ENCODE measurements around the gene ARHGAP15.
"Not testable (repeated sequence)": the region's sequence is repeated elsewhere in the genome, so short reads cannot be mapped to it uniquely, and the experiment has no call there.

The ARHGAP15 gene

DNA sequence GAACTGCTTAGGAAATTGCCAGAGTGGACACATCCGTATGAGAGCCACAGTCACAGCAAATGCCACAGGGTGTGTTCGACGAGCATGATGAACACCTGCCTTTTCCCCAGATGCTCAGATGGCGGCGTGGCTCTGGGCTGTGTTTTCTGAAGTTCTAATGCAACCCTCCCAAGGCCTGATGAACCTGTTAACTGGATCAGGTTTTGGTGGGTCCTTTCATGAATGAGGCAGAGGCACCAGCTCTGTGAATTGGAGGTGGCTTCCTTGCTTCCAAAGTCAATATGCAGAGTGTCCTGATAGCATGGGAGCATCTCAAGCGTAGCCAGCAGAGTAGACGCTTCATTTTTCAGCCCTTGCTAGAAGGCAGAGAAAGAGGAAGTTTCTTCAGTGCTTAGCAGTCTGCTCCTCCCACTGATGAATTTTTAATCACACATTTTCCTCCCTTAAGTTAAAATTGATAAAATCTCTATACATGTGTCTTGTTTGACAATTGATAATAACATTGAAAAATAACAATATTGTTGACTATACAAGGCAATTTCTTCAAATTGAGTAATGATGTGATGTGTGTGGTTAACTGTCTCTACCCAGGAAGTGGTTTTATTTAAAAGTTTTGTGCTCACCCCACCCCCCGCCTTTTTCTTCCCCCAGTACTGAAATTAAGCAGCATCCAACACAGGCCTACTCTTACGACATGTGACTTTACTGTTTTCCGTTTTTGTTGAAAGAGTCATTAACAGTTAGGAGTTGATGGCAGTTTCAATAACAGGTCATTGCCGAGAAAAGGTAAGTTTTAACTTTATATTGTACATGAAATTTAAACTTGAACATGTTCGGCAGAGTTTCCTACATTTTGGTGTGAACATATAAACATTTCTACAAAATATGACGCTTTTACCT, at the start of gene ARHGAP15:
Gene ARHGAP15, plus strand, starts transcription at position 739 of the 900 bp plus-strand sequence.
- Mint-ChIP-seq H3K27ac (peak within 1 kb of the TSS; percentile 99), H3K27me3 (no peaks in the 10 kb centered on the region), H3K4me1 (ENCODE audit: low read depth) (peaks cover 51% of the 10 kb centered on the region), H3K4me3 (peak within 1 kb of the TSS; percentile 81), H3K36me3 (ENCODE audit: low read depth) (peaks cover 14% of the 10 kb centered on the region), H3K9me3 (no peaks in the 10 kb centered on the region)
- peak; percentile 76 for DNase-seq

GRCh38 chr2:143081616-143082015, 47.6 kb upstream of the ARHGAP15 start:
- Mint-ChIP-seq H3K27me3 (no peaks in the 10 kb centered on the region), H3K4me3 (no peak overlapping the region), H3K9me3 (no peaks in the 10 kb centered on the region), H3K36me3 (ENCODE audit: low read depth) (no peaks in the 10 kb centered on the region), H3K27ac (no peak overlapping the region), H3K4me1 (ENCODE audit: low read depth) (peaks cover 30% of the 10 kb centered on the region)
- no peak for DNase-seq

DNA sequence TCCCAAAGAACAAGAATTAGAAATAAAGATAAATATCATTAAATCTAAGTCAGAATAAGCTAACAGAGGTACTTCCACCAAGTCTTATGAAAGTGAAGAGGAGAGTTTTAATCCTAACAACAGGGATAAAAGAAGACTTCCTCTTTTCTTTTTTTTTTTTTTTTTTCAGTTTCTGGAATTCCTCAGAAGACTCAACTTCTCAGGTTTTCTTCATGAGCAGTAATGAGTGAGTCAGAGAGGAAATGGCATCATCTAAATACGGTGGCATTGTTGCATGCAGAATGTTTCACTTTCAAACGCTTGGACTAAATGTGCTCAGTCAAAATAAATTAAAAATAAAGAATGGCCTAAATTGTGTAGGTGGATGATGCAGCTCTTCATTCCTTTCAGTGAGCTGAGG, 45.6 kb upstream of the ARHGAP15 start:
- Mint-ChIP-seq H3K9me3 (no peaks in the 10 kb centered on the region), H3K4me3 (no peak overlapping the region), H3K4me1 (ENCODE audit: low read depth) (peaks cover 33% of the 10 kb centered on the region), H3K27ac (peak overlapping the region; percentile 66), H3K27me3 (no peaks in the 10 kb centered on the region), H3K36me3 (ENCODE audit: low read depth) (no peaks in the 10 kb centered on the region)
- no peak for DNase-seq

- no peaks in the 10 kb centered on the region for H3K9me3 Mint-ChIP-seq
- H3K27me3 Mint-ChIP-seq, result no peaks in the 10 kb centered on the region
- H3K4me3 Mint-ChIP-seq, result no peak overlapping the region
- peaks cover 33% of the 10 kb centered on the region for H3K4me1 Mint-ChIP-seq (ENCODE audit: low read depth)
- DNase-seq, result no peak
- no peak overlapping the region for H3K27ac Mint-ChIP-seq
- no peaks in the 10 kb centered on the region for H3K36me3 Mint-ChIP-seq (ENCODE audit: low read depth)
Observed at GRCh38 chr2:143084462-143084861, 44.8 kb upstream of the ARHGAP15 start.

DNA sequence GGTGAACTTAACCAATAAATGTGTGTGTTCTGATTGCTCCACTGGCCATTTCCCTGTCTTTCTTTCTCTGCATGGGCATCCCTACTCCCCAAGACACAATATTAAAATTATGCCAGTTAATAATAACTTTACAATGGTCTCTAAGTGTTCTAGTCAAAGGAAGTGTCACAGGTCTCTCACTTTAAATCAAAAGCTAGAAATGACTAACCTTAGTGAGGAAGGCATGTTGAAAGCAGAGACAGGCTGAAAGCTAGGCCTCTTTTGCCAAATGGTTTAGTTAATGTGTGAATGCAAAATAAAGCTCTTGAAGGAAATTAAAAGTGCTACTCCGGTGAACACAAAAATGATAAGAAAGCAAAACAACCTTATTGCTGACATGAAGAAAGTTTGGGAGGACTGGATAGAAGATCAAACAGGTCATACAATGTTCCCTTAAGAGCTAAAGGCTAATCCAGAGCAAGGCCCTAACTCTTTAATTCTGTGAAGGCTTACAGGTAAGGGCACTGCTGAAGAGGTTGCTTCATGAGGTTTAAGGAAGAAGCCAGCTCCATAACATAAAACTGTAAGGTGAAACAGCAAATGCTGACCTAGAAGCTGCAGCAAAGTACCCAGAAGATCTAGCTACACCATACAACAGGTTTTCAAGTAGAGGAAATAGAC, 44.0 kb upstream of the ARHGAP15 start:
- no peaks in the 10 kb centered on the region for H3K27me3 Mint-ChIP-seq
- H3K9me3 Mint-ChIP-seq, result no peaks in the 10 kb centered on the region
- peaks cover 33% of the 10 kb centered on the region for H3K4me1 Mint-ChIP-seq (ENCODE audit: low read depth)
- H3K4me3 Mint-ChIP-seq, result peak overlapping the region; percentile 16
- H3K27ac Mint-ChIP-seq, result peak overlapping the region; percentile 79
- no peak for DNase-seq
- H3K36me3 Mint-ChIP-seq (ENCODE audit: low read depth), result no peaks in the 10 kb centered on the region

- peaks cover 33% of the 10 kb centered on the region for H3K4me1 Mint-ChIP-seq (ENCODE audit: low read depth)
- no peak overlapping the region for H3K4me3 Mint-ChIP-seq
- DNase-seq, result no peak
- no peak overlapping the region for H3K27ac Mint-ChIP-seq
- H3K36me3 Mint-ChIP-seq (ENCODE audit: low read depth), result no peaks in the 10 kb centered on the region
- H3K9me3 Mint-ChIP-seq, result no peaks in the 10 kb centered on the region
- H3K27me3 Mint-ChIP-seq, result no peaks in the 10 kb centered on the region
Observed at GRCh38 chr2:143087033-143087432, 42.2 kb upstream of the ARHGAP15 start.

- peaks cover 31% of the 10 kb centered on the region for H3K4me1 Mint-ChIP-seq (ENCODE audit: low read depth)
- H3K27ac Mint-ChIP-seq, result no peak overlapping the region
Observed at GRCh38 chr2:143088388-143088787, 40.8 kb upstream of the ARHGAP15 start.

GRCh38 chr2:143089520-143089919, 39.7 kb upstream of the ARHGAP15 start:
- peaks cover 21% of the 10 kb centered on the region for H3K4me1 Mint-ChIP-seq (ENCODE audit: low read depth)
- not testable (repeated sequence) for DNase-seq; H3K9me3 Mint-ChIP-seq; H3K36me3 Mint-ChIP-seq (ENCODE audit: low read depth); H3K4me3 Mint-ChIP-seq; H3K27me3 Mint-ChIP-seq; H3K27ac Mint-ChIP-seq

More at GRCh38 chr2:143088388-143088787, 40.8 kb upstream of the ARHGAP15 start:
- no peak for DNase-seq
- H3K4me3 Mint-ChIP-seq, result no peak overlapping the region
- no peaks in the 10 kb centered on the region for H3K9me3 Mint-ChIP-seq
- H3K36me3 Mint-ChIP-seq (ENCODE audit: low read depth), result no peaks in the 10 kb centered on the region
- H3K27me3 Mint-ChIP-seq, result no peaks in the 10 kb centered on the region

DNA sequence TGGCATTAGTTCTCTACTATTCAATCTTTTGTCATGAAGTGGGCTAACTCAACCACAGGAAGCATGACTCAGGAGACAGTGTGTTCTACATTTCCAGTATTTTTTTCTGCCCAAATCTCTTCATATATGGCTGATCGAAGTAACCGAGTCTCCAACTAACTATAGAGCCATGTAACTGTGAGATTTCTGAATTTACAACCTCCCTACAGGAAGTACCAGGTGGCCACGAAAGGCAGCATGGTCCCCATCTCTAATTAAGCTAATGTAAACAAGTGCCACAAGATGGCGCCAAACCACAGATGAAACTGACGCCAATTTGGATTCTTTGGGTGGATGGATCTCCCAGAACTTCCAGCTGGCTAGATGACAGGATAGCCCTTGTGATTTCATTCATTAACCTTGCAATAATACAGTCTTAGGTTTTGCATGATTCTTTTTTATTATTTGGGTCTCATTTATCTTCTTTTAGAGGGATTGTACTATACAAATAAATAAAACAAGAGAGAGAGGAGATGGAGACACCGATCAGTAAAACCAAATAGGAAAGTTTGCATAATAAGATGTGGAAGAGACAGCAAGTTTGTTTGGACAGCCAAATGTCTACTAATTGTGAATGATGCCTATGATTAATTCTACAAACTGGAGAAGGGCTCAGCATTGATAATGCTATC, 18.3 kb upstream of the ARHGAP15 start:
- H3K9me3 Mint-ChIP-seq, result no peaks in the 10 kb centered on the region
- no peaks in the 10 kb centered on the region for H3K36me3 Mint-ChIP-seq (ENCODE audit: low read depth)
- no peaks in the 10 kb centered on the region for H3K27me3 Mint-ChIP-seq
- H3K4me1 Mint-ChIP-seq (ENCODE audit: low read depth), result peaks cover 41% of the 10 kb centered on the region
- H3K4me3 Mint-ChIP-seq, result peak overlapping the region; percentile 61
- peak overlapping the region; percentile 90 for H3K27ac Mint-ChIP-seq
- peak; percentile 61 for DNase-seq

DNA sequence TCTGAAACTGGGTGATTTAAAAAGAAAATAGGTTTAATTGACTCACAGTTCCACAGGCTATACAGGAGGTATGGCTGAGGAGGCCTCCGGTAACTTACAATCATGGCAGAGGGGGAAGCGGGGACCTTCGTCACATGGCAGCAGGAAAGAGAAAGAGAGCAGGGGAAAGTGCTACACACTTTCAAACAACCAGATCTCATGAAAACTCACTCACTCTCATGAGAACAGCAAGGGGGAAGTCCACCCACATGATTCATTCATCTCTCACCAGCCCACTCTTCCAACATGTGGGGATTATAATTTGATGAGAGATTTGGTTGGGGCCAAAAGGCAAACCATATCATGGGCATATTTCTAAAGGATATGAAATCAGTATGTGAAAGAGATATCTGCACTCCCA, 12.0 kb upstream of the ARHGAP15 start:
- DNase-seq, result no peak
- H3K27me3 Mint-ChIP-seq, result no peaks in the 10 kb centered on the region
- H3K4me3 Mint-ChIP-seq, result peak overlapping the region; percentile 27
- peaks cover 52% of the 10 kb centered on the region for H3K4me1 Mint-ChIP-seq (ENCODE audit: low read depth)
- H3K36me3 Mint-ChIP-seq (ENCODE audit: low read depth), result no peaks in the 10 kb centered on the region
- H3K9me3 Mint-ChIP-seq, result peaks cover 3% of the 10 kb centered on the region
- peak overlapping the region; percentile 76 for H3K27ac Mint-ChIP-seq

GRCh38 chr2:143121079-143121478, 8.1 kb upstream of the ARHGAP15 start:
- no peak for DNase-seq
- no peaks in the 10 kb centered on the region for H3K36me3 Mint-ChIP-seq (ENCODE audit: low read depth)
- H3K4me3 Mint-ChIP-seq, result peak overlapping the region; percentile 45
- peaks cover 35% of the 10 kb centered on the region for H3K4me1 Mint-ChIP-seq (ENCODE audit: low read depth)
- peaks cover 3% of the 10 kb centered on the region for H3K9me3 Mint-ChIP-seq
- no peaks in the 10 kb centered on the region for H3K27me3 Mint-ChIP-seq
- H3K27ac Mint-ChIP-seq, result peak overlapping the region; percentile 30

GRCh38 chr2:143121957-143122356, 7.3 kb upstream of the ARHGAP15 start:
- DNase-seq, result no peak
- H3K36me3 Mint-ChIP-seq (ENCODE audit: low read depth), result no peaks in the 10 kb centered on the region
- H3K4me1 Mint-ChIP-seq (ENCODE audit: low read depth), result peaks cover 33% of the 10 kb centered on the region
- H3K4me3 Mint-ChIP-seq, result no peak overlapping the region
- peaks cover 3% of the 10 kb centered on the region for H3K9me3 Mint-ChIP-seq
- H3K27ac Mint-ChIP-seq, result no peak overlapping the region
- H3K27me3 Mint-ChIP-seq, result no peaks in the 10 kb centered on the region

DNA sequence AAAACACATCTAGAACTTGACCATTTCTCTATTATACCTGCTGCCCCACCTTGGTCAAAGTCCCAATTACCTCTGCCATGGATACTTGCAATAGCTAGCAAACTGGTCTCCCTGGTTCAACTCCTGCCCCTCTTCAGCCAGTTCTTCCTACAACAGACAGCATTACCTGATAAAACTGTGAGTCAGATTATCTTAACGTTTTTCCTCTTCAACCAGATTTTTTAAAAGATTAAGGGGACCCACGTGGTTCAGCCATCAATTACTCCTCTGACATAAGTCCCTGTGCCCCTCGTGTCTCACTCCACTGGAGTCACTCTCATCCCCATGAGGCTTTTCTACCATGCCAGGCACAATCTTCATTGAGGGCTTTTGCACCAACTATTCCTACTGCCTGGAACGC, 5.3 kb upstream of the ARHGAP15 start:
- Mint-ChIP-seq H3K9me3 (no peaks in the 10 kb centered on the region), H3K36me3 (ENCODE audit: low read depth) (no peaks in the 10 kb centered on the region), H3K27ac (no peak overlapping the region), H3K4me3 (no peak overlapping the region), H3K27me3 (no peaks in the 10 kb centered on the region), H3K4me1 (ENCODE audit: low read depth) (peaks cover 27% of the 10 kb centered on the region)
- peak; percentile 33 for DNase-seq

DNA sequence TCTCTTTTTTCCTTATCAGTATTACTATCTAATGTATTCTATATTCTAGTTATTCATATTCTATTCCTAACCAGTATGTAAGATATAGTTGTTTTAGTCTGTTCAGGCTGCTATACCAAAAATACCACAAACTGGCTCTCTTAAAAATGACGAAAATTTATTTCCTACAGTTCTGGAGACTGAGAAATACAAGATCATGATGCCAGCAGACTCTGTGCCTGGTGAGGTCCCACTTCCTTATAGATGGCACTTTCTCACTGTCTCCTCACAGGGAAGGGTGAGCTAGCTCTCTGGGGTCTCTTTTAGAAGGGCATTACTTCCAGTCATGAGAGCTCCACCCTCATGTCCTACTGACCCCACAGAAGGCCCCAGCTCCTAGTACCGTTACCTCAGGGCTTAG, 4.8 kb upstream of the ARHGAP15 start:
- Mint-ChIP-seq H3K36me3 (ENCODE audit: low read depth) (peaks cover 3% of the 10 kb centered on the region), H3K27ac (no peak overlapping the region), H3K27me3 (no peaks in the 10 kb centered on the region), H3K4me1 (ENCODE audit: low read depth) (peaks cover 24% of the 10 kb centered on the region), H3K9me3 (no peaks in the 10 kb centered on the region), H3K4me3 (no peak overlapping the region)
- no peak for DNase-seq
